HepG2 (cell line): ENCODE results near the gene PEX11A. TPM values are rescaled to one million over a fixed set of nuclear protein-coding genes. Genes with fewer than 3 reads are reported as not detected.

ENCODE experiments used
- BCL3 ChIP-seq: sonication (generic); formaldehyde crosslinking; IDR thresholded peaks from 2 replicates; pipeline ENCODE4 v1.5.1; 2020; ENCODE audit warnings: mild to moderate bottlenecking, missing genetic modification reagents, moderate library complexity
- BRF2 ChIP-seq: sonication (generic); formaldehyde crosslinking; IDR thresholded peaks from 2 replicates; pipeline ENCODE4 v1.8.1; 2022; ENCODE audit warnings: mild to moderate bottlenecking, missing genetic modification reagents
- CENPT ChIP-seq: sonication (generic); formaldehyde crosslinking; IDR thresholded peaks from 2 replicates; pipeline ENCODE4 v1.8.0; 2022; ENCODE audit warnings: low read depth, mild to moderate bottlenecking, moderate library complexity, missing genetic modification reagents
- CHD4 ChIP-seq: fragments of 200-600 bp; sonication (generic); IDR thresholded peaks from 2 replicates; pipeline ENCODE4 v1.7.0; 2017; ENCODE audit warnings: mild to moderate bottlenecking, low read length, borderline replicate concordance
- CSRNP1 ChIP-seq: sonication (generic); formaldehyde crosslinking; IDR thresholded peaks from 2 replicates; pipeline ENCODE4 v1.8.1; 2023; ENCODE audit warnings: mild to moderate bottlenecking, missing genetic modification reagents
- GRHL1 ChIP-seq: sonication (generic); formaldehyde crosslinking; conservative IDR thresholded peaks from 2 replicates; pipeline ENCODE4 v1.8.0; 2022; ENCODE audit warnings: missing genetic modification reagents
- HBP1 ChIP-seq: IDR thresholded peaks from 2 replicates; pipeline ENCODE4 v1.6.1; 2016; ENCODE audit warnings: low read depth, control low read depth
- MLLT10 ChIP-seq: sonication (generic); formaldehyde crosslinking; IDR thresholded peaks from 2 replicates; pipeline ENCODE4 v1.4.0; 2020; ENCODE audit warnings: missing genetic modification reagents
- NBN ChIP-seq: fragments of 450-650 bp; conservative IDR thresholded peaks from 2 replicates; pipeline ENCODE4 v1.6.1; 2017
- NFE2 ChIP-seq: sonication (generic); formaldehyde crosslinking; IDR thresholded peaks from 2 replicates; pipeline ENCODE4 v1.4.0; 2020; ENCODE audit warnings: missing genetic modification reagents
- NFE2L2 ChIP-seq: fragments of 150-350 bp; IDR thresholded peaks from 2 replicates; pipeline ENCODE4 v1.6.1; 2014; ENCODE audit warnings: low read length
- NFYC ChIP-seq: IDR thresholded peaks from 2 replicates; pipeline ENCODE4 v1.6.1; 2016; ENCODE audit warnings: missing genetic modification reagents, missing compliant biosample characterization
- PHF8 ChIP-seq: sonication (generic); formaldehyde crosslinking; IDR thresholded peaks from 2 replicates; pipeline ENCODE4 v1.5.0; 2020; ENCODE audit warnings: missing genetic modification reagents
- POLR2AphosphoS2 ChIP-seq: IDR thresholded peaks from 2 replicates; pipeline ENCODE4 v1.6.1; 2011; ENCODE audit warnings: low read depth, low read length, improper control_type of control experiment
- REPIN1 ChIP-seq: sonication (generic); formaldehyde crosslinking; IDR thresholded peaks from 2 replicates; pipeline ENCODE4 v1.8.0; 2022; ENCODE audit warnings: missing genetic modification reagents, low read depth, mild to moderate bottlenecking, borderline replicate concordance
- SMARCE1 ChIP-seq: fragments of 450-650 bp; IDR thresholded peaks from 2 replicates; pipeline ENCODE4 v1.6.1; 2017; ENCODE audit warnings: borderline replicate concordance
- TAF1 ChIP-seq: sonication (generic); formaldehyde crosslinking; IDR thresholded peaks from 2 replicates; pipeline ENCODE4 v1.4.0; 2020; ENCODE audit warnings: missing genetic modification reagents
- THAP8 ChIP-seq: sonication (generic); formaldehyde crosslinking; IDR thresholded peaks from 2 replicates; pipeline ENCODE4 v1.5.1; 2020; ENCODE audit warnings: missing genetic modification reagents, mild to moderate bottlenecking, borderline replicate concordance
- ZFP41 ChIP-seq: sonication (generic); formaldehyde crosslinking; IDR thresholded peaks from 2 replicates; pipeline ENCODE4 v1.4.0; 2020; ENCODE audit warnings: mild to moderate bottlenecking, missing genetic modification reagents, borderline replicate concordance
- ZNF460 ChIP-seq: sonication (generic); formaldehyde crosslinking; IDR thresholded peaks from 2 replicates; pipeline ENCODE4 v1.5.1; 2020; ENCODE audit warnings: missing genetic modification reagents, mild to moderate bottlenecking, borderline replicate concordance
- polyA plus RNA-seq, 8 experiments: library from polyadenylated mRNA; depleted of rRNA in 3 of 8; stranded (reverse) in 7 of 8; unstranded in 1 of 8; fragments of >200 nt; fragmentation: Illumina TruSeq in 4 of 8; extraction: Trizol in 4 of 8; gene quantifications; 2 replicates each; pipeline versions ENCODE4 v1.2.1 to v1.2.3, GENCODE V29; 2011 to 2016; ENCODE audit warnings: low read depth in 4 of 8, missing spikeins in 1 of 8, mixed read lengths in 1 of 8; ENCODE audit not compliant: insufficient read depth in 1 of 8
- total RNA-seq, 5 experiments: library from RNA; depleted of rRNA; stranded (reverse); fragments of >200 nt; fragmentation: Illumina TruSeq; extraction: Trizol; gene quantifications; 2 replicates each; pipeline ENCODE4 v1.2.3, GENCODE V29; 2016; ENCODE audit warnings: low read depth in 1 of 5

Gene PEX11A
- total and polyA plus RNA-seq, 2 of the 13 experiments (the other 11 are each of a cell fraction or from before 2014, with no cell fraction given), result 9.9 to 15.1 TPM

- TF ChIP-seq MLLT10, result no peak
- no peak for TF ChIP-seq THAP8 (CRISPR knock-in tag)
- peak; percentile 46; the same call in 1 of the 2 replicates for TF ChIP-seq TAF1
- no peak for TF ChIP-seq CHD4
- TF ChIP-seq NFE2 (CRISPR knock-in tag), result no peak
- peak; percentile 89 for TF ChIP-seq HBP1 (CRISPR knock-in tag)
- TF ChIP-seq REPIN1 (CRISPR knock-in tag), result no peak; the same call in 1 of the 2 replicates
- no peak for TF ChIP-seq BCL3 (CRISPR knock-in tag)
- TF ChIP-seq POLR2AphosphoS2, result no peak
- no peak for TF ChIP-seq ZNF460 (CRISPR knock-in tag)
- TF ChIP-seq GRHL1 (CRISPR knock-in tag), result no peak
- TF ChIP-seq BRF2, result no peak
- TF ChIP-seq PHF8, result peak; percentile 83
- no peak for TF ChIP-seq NBN
- TF ChIP-seq NFYC (CRISPR knock-in tag), result no peak
- TF ChIP-seq ZFP41, result no peak
- no peak for TF ChIP-seq NFE2L2
- no peak; the same call in 1 of the 2 replicates for TF ChIP-seq CENPT
- no peak for TF ChIP-seq CSRNP1 (CRISPR knock-in tag)
- no peak for TF ChIP-seq SMARCE1
Observed at GRCh38 chr15:89690276-89691218, at the start of gene PEX11A, which contains the start of gene WDR93 (continued).
